HG03469 (cell line): ENCODE measurements around the gene TBX2.

Experiments
- ATAC-seq: cut with Tn5 transposase; IDR thresholded peaks from one replicate; pipeline ENCODE4 v1.9.1; 2021; ENCODE audit warnings: mild to moderate bottlenecking, moderate library complexity, moderate number of reproducible peaks; ENCODE audit not compliant: unreplicated experiment

The TBX2 gene

GRCh38 chr17:61385577-61386236 lies 13.9 kb upstream of the TBX2 start:
- ATAC-seq = no peak

GRCh38 chr17:61386251-61386650 lies 13.4 kb upstream of the TBX2 start:
- no peak for ATAC-seq

- no peak for ATAC-seq
Measured at GRCh38 chr17:61387011-61387410, 12.6 kb upstream of the TBX2 start.

GRCh38 chr17:61387511-61388305 lies 11.9 kb upstream of the TBX2 start:
- no peak for ATAC-seq

- no peak for ATAC-seq
Measured at GRCh38 chr17:61388561-61389356, 10.9 kb upstream of the TBX2 start.

- no peak for ATAC-seq
Measured at GRCh38 chr17:61389670-61390478, 9.8 kb upstream of the TBX2 start.

- no peak for ATAC-seq
Measured at GRCh38 chr17:61390479-61390791, 9.2 kb upstream of the TBX2 start.

GRCh38 chr17:61391595-61392291 lies 7.9 kb upstream of the TBX2 start:
- ATAC-seq = no peak

- no peak for ATAC-seq
Measured at GRCh38 chr17:61392679-61393078, 7.0 kb upstream of the TBX2 start.

GRCh38 chr17:61393550-61393903 lies 6.1 kb upstream of the TBX2 start:
- ATAC-seq = no peak

GRCh38 chr17:61393904-61394629 lies 5.6 kb upstream of the TBX2 start:
- no peak for ATAC-seq

GRCh38 chr17:61394630-61395408 lies 4.8 kb upstream of the TBX2 start:
- ATAC-seq = no peak

GRCh38 chr17:61395409-61395982 lies 4.1 kb upstream of the TBX2 start:
- ATAC-seq = no peak

GRCh38 chr17:61395983-61396585 lies 3.6 kb upstream of the TBX2 start:
- no peak for ATAC-seq

- no peak for ATAC-seq
Measured at GRCh38 chr17:61396586-61397085, 3.0 kb upstream of the TBX2 start.

- ATAC-seq = no peak
Measured at GRCh38 chr17:61397086-61397842, 2.4 kb upstream of the TBX2 start.

- ATAC-seq = no peak
Measured at GRCh38 chr17:61398721-61399130, 917 bp upstream of the TBX2 start.
